HuH-7.5 (cell line): ENCODE results near the gene LMO2.
"Not testable (repeated sequence)": the region's sequence is repeated elsewhere in the genome, so short reads cannot be mapped to it uniquely, and the experiment has no call there.

ENCODE experiments used
- DNase-seq: peaks from one replicate; pipeline ENCODE4 v3.0.0; 2011; ENCODE audit warnings: low spot score

The LMO2 gene

DNA sequence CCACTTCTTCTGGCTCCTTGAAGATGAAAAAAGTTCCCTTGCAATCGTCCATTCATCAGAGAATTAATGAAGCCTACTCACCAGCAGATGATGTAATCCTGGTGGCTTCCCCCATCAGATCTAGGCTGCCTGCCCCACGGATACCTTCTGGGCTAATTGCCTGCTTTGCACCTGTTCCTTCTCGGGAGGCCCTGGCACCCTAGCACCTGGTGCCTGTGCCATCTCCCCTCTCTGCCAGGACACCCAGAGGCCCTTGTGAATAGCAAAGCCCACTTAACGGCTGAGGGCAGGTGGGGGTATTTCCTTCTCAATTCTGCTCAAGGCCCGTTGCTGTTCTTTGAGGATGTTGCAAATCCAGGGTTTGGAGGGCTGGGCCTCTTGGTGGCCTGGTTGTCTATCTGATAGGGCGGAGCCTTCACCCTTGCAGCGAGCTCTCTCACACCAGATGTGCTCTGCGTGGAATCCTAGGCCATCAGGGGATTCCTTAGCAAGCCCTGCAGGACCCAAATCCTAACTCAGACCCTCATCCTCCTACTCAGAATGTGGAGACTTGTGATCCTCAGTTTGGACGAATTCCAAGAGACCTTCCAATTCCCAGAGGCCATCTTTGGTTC is at the start of gene LMO2:
TSS of gene LMO2 (minus strand) at position 363 of the 614 bp plus-strand sequence. CDS start 22,360 bp downstream, outside the sequence.
- DNase-seq, result no peak

DNA sequence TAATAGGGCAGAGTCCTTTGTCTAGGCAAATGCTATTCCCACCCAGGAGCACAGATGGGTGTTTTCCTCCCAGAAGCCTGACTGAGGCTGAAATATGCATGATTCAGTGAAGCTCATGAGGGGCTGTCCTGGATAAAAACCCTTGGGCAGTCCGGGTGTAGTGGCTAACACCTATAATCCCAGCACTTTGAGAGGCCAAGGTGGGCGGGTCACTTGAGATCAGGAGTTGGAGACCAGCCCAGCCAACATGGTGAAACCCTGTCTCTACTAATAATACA is 48.6 kb upstream of the LMO2 start:
- no peak for DNase-seq

DNA sequence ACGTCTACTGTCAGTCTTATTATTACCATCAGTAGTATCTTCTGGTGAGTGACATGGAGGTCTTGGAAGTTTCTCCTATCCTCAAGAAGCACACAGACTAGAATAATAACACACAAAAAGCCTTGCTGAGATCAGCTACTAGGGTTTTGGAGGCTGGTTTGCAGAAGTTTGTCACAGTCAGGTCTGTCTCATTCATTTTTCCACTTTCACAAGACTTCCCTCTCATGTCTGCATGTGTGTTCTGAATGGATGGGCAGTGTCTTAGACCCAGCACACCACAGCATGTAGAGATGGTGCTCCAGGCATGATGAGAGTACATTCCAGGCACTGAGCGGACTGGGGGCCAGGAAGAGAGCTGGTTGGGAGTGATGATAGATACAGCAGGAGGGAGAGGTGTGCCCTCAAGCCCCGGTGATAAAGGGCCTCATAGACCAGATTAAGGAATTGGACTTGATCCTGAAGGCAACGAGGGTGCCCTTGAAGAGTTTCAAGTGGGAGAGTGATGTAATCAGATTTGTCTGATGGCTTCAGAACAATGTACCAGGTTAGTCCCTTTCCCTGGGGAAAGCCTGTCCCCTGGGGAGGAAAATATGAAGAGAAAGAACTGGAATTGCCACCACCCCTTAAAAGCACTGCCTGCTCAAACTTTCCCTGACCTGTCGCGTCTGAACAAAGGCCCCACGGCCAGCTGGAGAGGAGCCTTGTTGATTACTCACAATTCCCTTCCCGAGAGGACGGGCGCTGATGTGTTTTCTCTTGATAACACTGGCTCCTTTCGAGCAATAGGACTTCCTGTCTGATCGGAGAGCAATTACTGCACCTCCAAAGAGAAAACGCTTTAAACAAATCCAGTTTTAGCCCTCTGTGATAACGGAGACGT is 45.1 kb upstream of the LMO2 start:
- no peak for DNase-seq

DNA sequence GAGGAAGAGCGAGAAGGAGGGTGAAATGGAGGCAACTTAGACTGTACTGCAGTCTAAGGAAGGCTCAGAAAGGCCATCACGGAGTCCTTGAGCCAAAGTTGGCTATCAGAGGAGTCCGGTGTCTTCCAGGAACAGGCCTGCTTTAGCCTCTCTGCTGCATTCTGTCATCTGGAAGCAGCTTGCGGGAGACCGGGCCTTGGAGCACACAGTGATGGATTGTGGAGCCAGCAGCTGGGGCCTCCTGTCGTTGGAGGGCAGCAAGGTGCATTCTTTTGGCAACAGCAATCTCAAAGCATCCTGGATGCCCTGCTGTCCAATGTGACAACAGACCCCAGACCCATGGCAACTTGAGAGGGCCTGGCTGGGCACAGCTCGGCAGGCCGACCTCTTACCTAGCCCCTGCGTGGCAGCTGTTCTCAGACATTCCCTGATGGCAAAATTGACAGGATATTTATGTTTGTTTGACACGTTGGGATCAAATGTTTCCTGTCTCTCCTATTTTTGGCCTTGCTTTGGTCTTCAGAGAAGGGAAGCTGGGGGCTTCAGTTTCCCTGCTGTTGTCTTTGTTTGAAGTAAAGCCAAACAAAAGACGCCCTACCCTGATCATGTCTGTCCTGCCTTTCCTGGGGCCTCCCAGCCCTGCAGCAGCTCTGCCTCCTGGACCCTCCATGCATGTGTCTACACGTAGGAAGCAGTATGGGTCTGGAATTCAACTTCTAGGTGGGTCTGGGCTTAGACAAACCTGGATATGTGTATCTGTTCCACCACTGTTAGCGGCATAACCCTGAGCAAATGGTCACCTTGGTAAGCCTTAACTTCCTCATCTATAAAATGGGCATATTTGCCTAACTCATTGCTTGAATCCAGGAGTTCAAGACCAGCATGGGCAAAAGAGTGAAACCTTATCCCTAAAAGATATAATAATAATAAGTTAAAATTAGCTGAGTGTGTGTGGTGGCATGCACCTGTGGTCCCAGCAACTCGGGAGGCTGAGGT is 43.9 kb upstream of the LMO2 start:
- no peak for DNase-seq

DNA sequence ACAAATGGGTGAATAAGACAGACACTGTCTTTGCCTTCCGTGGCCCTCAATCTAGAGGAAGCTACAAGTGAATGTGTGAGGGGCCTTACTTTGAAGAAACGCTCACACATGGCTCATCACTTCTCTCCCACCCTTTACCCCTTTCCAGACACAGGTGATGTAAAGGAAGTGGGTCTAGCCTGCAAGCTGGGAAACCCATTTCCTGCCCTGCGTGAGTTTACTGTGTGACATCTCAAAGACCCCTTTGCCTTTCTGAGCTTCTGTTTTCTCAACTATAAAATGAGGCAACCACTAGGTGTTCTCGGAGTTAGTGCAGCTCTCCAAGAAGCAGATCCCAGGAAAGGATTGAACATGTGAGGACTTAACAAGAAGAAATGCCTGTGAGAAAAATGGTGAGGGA is 43.1 kb upstream of the LMO2 start:
- no peak for DNase-seq

DNA sequence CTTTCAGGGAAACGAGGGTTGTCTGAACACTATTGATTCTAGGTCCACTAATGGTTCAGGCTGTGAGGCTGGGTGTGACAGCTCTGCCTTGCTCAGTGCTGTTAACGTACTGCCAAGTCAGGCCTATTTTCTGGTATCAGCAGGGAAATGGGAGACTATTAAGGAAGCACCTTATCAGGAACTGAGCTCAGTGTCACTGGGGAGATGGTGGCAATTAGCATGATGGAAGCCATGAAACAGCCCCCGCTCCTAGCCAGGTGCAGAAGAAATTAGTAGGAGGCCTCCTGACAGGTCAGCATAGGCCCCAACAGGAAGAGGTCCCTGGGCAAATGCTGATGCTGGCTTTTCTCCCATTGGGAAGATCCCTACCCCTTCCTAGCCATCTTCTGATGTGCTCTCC is 42.6 kb upstream of the LMO2 start:
- DNase-seq, result no peak

DNA sequence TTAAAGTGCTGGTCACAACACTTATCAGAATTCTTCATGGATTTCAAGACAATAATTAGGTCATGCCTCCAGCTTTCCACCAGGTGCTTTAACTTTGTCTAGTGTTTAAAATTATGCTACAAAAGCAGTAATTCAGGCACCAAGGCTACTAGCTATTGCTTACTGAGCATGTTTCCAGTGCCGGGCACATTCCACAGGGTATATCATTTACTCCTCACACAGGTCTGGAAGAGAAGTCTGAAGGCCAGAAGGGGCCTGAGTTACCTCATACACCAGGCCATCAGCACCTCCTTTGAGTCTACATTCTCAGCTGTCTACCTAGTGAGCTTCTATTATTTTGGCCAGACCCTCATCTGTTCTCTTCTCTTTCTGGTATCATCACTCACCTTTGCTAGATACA is 41.7 kb upstream of the LMO2 start:
- no peak for DNase-seq

DNA sequence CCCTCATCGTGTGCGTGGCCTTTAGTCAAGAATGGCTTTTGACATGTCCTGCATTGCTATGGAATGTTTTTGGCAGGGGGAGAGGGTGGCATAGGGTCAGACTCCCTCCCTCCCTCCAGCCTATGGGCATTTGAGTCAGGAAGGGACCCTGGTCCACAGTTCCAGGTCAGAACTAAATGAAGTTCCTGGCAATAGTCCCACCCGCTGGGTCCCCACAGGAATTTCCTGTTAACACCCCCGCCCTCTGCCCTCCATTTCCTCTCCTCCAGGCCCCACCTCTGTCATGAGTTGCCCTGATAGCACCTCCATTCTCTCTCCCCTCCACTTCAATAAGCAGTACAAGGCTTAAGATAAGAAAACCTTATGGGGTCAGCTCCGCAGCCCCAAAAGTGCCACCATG is 40.8 kb upstream of the LMO2 start:
- no peak for DNase-seq

DNA sequence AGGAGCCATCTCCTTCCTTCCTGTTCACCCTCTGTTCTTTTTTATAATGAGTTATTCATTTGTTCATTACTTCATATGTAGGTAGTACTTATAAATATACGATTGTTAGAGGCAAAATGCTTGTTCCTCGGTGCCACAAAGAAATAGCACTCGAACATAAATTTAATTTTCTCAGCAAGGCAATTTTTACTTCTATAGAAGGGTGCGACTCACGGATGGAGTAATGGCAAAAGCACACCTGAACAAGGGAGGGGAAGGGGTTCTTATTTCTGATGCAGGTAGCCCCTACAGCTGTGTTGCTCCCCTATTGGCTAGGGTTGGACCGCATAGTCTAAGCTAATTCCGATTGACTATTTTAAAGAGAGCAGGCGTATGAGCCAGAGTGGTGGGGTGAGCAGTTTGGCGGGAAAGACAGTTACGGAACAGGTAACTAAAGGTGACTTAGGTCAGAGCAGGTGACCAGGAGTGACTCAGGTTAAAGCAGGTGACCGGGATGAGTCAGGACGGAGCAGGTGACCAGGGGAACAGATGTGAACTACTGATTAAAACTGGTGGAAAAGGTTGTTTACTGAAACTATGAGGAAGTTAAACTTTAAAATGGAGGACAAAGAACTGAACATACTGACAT is 40.0 kb upstream of the LMO2 start:
- DNase-seq, result not testable (repeated sequence)

DNA sequence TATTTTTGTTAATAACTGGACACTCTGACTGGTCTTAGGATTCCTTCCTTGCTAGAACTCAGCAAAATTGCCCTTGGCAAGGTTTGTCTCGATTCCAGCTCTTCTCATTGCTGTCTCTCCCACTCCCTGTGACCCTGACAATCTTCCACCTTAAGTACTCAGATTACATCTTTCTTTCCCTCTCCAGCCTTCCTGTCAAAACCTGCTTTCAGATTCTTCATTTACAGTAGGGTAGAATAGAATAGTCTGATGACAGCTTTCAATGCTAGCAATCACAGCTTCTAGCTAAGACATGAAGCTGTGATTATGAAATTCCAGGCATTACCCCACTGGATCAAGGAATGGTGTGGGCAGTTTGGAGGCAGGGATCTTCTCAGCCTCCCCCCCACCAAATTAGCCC is 39.2 kb upstream of the LMO2 start:
- no peak for DNase-seq

DNA sequence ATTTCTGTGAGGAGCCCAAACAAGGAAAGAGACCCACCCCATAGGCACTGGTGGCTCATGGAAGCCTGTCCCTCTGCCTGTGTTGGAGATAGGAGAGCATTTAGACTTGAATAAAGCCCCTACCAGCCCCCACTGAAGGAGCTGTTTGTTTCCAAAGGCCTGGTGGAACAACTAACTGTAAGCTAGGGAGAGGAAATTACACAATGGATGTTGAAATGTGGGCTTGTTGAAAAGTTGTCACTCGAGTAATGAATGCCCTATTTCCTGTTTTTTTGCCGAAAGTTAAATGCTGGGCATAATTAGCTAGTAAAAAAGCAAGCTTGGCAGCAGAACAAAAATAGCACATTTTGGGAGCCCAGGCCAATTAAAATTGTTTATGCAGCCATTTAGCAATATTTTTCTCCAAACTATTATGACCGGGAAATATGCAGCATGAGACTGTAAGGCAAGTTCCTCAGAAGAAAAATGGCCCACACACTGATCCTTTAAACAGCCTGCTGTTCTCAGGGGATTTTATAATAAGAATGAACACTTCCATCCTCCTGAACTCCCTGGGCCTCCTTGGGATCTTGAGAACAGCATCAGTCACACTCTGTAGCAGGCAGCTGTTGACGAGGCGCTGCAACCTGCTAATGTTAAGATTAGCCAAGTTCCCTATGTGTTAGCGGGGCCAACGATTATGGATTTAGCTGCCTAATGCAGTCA is 38.6 kb upstream of the LMO2 start:
- no peak for DNase-seq

DNA sequence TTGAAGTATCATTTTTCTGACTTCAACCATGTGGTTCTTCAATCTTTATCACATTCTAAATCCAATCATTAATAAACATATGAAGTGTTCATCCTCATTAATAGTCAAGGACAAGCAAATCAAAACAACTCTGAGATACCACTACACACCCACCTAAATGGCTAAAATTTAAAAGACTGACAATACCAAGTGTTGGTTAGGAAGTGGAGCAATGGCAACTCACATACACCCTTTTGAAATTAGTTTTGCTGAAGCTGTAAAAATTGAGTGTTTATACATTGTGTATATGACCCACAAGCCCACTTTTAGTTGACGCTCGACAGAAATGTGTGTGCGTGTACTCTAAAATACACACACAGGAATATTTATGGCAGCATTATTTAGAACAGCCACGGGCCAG is 36.7 kb upstream of the LMO2 start:
- no peak for DNase-seq

DNA sequence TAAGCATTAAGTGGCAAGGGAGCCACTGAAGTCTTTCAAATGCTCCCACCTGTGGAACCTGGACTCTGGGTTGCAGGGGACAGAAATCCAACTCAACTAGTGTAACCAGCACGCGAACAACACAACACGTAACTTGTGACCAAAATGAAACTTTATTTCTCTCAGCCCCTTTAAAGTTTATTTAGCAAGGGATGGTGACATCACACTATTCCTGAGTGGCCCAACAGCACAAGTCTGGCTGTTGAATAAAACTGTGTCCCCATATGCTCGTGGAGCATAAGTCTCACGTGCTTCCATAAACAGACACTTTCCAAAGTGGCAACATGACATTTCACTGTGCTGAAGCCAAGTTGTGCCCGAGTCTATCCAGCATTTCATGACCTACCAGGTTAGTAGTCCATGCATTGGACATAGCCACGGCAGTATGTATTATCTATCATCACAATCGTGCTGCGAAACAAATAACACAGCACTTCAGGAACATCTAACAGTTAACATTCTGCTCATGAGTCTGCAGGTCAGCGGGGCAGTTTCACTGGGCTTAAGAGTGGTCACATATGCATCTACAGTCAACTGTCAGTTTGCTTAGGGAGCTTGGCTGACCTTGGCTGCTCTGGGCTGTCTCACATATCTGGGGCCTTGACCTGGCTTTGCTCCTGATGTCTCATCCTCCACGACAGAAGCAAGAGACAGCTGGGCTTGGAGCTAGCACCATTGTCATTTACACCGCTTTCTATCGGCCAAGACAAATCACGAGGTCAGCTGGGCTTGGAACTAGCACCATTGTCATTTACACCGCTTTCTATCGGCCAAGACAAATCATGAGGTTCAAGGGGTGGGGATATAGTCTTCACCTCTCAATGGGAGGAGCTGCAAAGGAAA is 35.0 kb upstream of the LMO2 start:
- no peak for DNase-seq

DNA sequence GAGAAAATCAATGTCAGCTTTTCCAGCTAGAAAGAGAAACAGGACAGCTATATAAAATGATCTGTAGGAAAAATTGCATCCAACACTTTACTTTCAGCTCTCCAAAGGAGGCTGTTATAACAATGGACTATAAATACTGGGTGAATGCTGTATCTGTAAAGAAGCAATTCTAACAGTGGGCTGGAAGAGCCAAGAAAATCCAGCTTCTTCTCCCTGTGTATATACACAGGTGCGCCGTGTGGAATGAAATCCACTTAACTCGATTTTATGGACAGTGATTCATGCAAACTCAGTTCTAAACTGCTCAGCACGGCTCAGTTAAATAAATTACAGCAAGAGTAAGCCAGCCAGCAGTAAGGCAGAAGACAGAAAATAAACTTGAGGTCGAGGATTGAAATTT is 32.5 kb upstream of the LMO2 start:
- no peak for DNase-seq

DNA sequence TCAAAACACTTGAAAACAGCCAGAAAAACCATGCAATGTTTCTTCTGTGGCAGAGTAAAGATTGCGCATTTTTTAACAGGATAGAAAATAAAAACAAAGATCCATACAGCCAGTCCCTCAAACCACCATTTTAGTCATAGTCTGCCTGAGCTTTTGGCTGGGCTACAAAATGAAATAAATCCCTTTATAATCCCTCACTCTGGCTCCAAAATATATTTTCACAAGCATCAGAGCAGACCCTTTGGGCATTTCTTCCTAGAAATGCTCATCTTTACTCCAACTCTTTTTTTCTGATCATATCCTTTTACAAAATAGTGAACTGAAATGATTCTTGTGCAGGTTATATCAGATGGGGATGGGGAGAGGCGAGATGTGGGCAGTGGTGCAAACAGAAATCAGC is 31.8 kb upstream of the LMO2 start:
- no peak for DNase-seq

DNA sequence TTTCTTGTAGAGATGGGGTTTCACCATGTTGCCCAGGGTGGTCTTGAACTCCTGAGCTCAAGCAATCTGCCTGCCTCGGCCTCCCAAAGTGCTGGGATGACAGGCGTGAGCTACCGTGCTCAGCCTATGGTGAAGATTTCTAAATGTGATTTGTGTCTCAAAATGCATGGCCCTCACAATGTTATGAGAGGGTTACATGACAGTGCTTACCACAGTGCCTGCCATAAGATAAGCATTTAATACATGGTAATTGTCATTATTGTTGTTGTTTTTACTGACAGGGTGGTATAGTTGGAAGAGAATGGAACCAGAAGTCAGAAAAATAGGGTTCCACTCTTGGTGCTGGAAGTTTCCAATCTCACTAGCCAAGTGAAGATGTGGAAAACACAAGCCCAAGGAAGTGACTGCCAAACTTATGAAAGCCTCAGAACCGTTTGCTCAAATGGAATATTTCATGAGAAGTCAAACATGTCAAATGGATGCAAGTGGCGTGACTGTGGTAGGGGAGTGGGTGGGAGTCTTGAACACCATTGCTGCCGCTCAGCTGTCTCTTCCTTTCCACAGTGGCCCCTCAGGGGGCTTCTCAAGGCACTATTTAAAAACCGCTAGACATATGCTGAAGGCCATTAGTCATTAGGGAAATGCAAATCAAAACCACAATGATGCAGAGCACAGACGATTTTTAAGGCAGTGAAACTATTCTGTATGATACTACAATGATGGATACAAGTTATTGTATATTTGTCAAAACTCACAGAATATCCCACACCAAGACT is 29.1 kb upstream of the LMO2 start:
- DNase-seq, result no peak

DNA sequence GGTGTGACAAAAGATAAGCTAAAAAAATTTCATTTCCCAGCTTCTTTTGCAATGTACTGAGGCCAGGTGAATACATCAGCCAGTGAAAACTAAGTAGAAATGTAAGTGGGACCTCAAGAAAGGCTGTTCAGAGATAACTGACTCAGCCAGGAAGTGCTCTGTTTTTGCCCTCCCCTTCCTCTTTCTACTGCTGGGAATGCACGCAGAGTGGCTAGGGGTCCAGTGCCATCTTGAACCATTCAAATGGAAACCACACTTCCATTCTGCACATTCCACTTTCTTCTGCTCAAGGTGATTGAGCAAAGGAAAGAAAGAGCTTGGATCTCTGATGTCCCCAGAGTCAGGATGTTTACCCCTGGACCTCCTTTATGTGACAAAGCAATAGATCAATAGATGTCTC is 27.8 kb upstream of the LMO2 start:
- no peak for DNase-seq

DNA sequence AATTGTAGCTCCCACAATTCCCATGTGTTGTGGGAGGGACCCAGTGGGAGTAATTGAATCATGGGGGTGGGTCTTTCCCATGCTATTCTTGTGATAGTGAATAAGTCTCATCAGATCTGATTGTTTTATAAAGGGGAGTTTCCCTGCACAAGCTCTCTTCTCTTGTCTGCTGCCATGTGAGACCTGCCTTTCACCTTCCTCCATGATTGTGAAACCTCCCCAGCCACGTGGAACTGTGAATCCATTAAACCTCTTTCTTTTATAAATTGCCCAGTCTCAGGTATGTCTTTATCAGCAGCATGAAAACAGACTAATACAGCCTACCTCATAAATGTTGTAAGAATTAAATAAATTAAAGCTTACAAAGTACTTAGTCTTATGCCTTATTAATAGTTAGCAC is 25.5 kb upstream of the LMO2 start:
- DNase-seq, result not testable (repeated sequence)

DNA sequence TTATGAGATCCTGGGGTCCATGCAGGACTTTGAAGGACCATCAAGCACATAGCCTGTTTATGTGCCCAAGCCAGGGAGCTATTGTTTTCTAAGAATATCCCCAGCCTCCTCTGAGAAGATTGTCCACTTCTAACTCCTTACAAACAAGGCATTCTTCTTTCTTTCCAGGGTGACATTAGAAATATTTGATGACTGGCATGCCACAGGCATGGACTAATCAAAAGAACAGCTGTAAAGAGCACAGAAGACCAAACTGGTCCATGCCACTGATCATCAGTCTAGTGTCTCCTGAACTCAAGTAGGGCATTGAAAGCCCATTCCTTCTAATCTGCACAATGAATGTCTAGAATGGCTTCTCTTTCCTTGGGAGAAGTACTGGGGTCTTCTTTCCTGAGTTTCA is 24.9 kb upstream of the LMO2 start:
- no peak for DNase-seq

DNA sequence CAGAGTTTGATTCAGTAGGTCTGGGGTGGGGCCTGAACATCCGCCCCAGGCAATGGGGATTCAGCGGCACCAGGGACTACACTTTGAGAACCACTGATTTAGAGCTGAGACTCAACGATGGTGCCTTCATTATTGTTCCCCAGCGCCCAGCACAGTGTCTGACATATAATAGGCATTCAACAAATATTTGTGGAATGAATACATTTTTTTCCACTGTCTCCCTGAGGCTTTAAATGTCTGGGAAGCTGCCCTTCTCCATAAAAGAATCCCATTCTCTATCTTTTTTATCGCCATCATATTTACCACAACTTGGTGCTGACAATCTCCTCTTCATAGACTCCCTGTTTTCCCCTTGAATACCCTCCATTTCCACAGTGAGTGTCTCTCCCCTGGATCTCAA is 23.6 kb upstream of the LMO2 start:
- DNase-seq, result no peak
